HL-60 (cell line): Measurements from ENCODE around the gene CFL1.
"Not testable (repeated sequence)": the region's sequence is repeated elsewhere in the genome, so short reads cannot be mapped to it uniquely, and the experiment has no call there.

Source experiments
- CTCF ChIP-seq: IDR thresholded peaks from one replicate; pipeline ENCODE4 v1.5.1; 2011; ENCODE audit warnings: low read length, control low read depth, inconsistent platforms; ENCODE audit not compliant: insufficient read depth
- GABPA ChIP-seq: IDR thresholded peaks from 2 replicates; pipeline ENCODE4 v1.6.1; 2012; ENCODE audit warnings: low read depth
- POLR2AphosphoS5 ChIP-seq: IDR thresholded peaks from 2 replicates; pipeline ENCODE4 v1.6.1; 2012; ENCODE audit warnings: low read depth
- SPI1 ChIP-seq: IDR thresholded peaks from 2 replicates; pipeline ENCODE4 v1.6.1; 2012; ENCODE audit warnings: low read depth, mild to moderate bottlenecking, borderline replicate concordance
- TF ChIP-seq, protein P1 (sequence below): IDR thresholded peaks from 2 replicates; pipeline ENCODE4 v1.6.1; 2012; ENCODE audit warnings: low read depth; ENCODE audit not compliant: insufficient replicate concordance

GRCh38 chr11:65892137-65892540, 34.2 kb upstream of the CFL1 start:
- TF ChIP-seq CTCF, POLR2AphosphoS5, GABPA, SPI1: not testable (repeated sequence)
- TF ChIP-seq, protein P1, sequence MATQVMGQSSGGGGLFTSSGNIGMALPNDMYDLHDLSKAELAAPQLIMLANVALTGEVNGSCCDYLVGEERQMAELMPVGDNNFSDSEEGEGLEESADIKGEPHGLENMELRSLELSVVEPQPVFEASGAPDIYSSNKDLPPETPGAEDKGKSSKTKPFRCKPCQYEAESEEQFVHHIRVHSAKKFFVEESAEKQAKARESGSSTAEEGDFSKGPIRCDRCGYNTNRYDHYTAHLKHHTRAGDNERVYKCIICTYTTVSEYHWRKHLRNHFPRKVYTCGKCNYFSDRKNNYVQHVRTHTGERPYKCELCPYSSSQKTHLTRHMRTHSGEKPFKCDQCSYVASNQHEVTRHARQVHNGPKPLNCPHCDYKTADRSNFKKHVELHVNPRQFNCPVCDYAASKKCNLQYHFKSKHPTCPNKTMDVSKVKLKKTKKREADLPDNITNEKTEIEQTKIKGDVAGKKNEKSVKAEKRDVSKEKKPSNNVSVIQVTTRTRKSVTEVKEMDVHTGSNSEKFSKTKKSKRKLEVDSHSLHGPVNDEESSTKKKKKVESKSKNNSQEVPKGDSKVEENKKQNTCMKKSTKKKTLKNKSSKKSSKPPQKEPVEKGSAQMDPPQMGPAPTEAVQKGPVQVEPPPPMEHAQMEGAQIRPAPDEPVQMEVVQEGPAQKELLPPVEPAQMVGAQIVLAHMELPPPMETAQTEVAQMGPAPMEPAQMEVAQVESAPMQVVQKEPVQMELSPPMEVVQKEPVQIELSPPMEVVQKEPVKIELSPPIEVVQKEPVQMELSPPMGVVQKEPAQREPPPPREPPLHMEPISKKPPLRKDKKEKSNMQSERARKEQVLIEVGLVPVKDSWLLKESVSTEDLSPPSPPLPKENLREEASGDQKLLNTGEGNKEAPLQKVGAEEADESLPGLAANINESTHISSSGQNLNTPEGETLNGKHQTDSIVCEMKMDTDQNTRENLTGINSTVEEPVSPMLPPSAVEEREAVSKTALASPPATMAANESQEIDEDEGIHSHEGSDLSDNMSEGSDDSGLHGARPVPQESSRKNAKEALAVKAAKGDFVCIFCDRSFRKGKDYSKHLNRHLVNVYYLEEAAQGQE = not testable (repeated sequence)
